GM12865 (cell line): ENCODE measurements around the gene TRAK1.
A peak's percentile ranks its signal among the peaks of the same experiment; 100 is the strongest.

ENCODE experiments used
- DNase-seq: peaks from one replicate; pipeline ENCODE4 v3.0.0; 2010; ENCODE audit warnings: low read depth
- H3K4me3 ChIP-seq: 2 replicates; pipeline ENCODE4 v1.5.1; 2011; ENCODE audit warnings: mild to moderate bottlenecking, low read depth, low read length, control low read depth
- TF ChIP-seq, protein P1 (sequence below): IDR thresholded peaks from 2 replicates; pipeline ENCODE4 v1.5.1; 2011; ENCODE audit warnings: low read length, control low read depth, low read depth, inconsistent platforms; ENCODE audit not compliant: insufficient read depth; ENCODE audit errors: missing control alignments

The TRAK1 gene

DNA sequence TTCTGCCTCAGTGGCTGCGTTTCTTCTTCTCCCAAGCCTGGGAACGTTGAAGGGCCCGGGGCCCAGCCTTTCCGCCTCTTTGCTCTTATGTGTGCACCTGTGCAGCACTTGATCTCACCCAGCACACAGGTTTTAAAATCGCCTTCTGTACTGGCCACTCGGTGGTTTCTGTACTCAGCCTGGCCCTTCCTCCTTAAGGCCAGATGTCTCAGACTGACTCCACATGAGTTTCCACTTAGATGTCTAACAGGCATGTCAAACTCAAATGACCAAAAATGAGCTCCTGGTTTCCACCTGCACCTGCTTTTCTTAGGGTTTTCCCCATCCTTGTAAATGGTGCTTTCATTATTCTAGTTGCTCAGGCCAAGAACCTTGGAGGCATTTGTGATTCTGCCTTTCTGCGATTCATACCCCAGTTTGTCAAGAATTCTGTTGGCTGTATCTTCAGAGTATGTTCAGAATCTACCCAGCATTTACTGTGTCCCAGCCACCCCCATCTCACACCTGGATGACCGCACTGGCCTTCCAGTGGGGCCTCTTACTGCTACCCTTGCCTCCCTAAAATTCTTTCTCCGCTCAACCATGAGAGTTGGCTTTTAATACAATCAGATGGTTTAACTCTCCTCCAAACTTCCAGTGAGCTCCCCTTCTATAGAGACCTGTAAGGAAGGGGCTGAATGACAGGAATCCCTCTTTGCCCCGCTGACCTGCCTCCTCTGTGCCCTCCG is 2.2 kb upstream of the TRAK1 start:
- H3K4me3 ChIP-seq, result no peak overlapping the region
- TF ChIP-seq, protein P1, sequence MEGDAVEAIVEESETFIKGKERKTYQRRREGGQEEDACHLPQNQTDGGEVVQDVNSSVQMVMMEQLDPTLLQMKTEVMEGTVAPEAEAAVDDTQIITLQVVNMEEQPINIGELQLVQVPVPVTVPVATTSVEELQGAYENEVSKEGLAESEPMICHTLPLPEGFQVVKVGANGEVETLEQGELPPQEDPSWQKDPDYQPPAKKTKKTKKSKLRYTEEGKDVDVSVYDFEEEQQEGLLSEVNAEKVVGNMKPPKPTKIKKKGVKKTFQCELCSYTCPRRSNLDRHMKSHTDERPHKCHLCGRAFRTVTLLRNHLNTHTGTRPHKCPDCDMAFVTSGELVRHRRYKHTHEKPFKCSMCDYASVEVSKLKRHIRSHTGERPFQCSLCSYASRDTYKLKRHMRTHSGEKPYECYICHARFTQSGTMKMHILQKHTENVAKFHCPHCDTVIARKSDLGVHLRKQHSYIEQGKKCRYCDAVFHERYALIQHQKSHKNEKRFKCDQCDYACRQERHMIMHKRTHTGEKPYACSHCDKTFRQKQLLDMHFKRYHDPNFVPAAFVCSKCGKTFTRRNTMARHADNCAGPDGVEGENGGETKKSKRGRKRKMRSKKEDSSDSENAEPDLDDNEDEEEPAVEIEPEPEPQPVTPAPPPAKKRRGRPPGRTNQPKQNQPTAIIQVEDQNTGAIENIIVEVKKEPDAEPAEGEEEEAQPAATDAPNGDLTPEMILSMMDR, result no peak
- DNase-seq, result peak; percentile 72

DNA sequence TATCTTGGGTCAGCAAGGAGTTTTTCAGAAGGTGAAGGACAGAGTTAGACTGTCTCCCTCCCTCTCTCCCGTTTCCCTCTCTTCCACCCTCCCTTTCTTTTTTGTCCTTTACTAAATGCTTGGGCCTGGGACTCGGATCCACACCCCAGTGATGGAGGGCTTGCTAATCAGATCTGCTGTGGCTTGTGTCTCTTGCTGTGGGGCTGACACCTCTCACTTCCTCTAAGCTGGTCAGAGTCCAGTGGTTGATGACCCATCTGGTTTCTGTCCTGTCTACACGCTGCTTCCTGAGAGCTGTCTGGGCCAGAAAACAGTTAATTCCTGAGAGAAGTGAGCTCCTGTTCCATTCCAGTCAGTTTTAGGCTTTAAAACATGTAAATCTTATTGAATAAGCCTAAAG is 849 bp downstream of the TRAK1 start:
- H3K4me3 ChIP-seq, result no peak overlapping the region
- TF ChIP-seq, protein P1, result no peak
- peak; percentile 78 for DNase-seq

DNA sequence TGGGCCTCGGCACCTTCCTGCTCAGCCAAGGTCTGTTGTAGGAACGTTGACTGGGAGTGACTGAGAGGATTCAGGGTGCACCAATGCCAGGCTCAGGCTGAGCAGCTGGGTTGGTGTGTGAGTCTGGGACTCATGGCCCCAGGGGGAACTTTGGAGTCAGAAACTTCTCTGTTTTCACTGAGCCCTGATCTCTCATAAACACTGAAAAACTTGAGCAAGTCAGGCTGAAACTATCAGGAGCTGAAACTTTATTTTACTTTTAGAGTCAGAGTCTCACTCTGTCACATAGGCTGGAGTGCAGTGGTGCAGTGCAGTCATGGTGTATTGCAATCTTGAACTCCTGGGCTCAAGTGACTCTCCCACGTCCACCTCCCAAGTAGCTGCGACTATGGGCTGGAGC is 3.0 kb downstream of the TRAK1 start:
- H3K4me3 ChIP-seq, result no peak overlapping the region
- DNase-seq, result peak; percentile 83
- TF ChIP-seq, protein P1, result no peak

DNA sequence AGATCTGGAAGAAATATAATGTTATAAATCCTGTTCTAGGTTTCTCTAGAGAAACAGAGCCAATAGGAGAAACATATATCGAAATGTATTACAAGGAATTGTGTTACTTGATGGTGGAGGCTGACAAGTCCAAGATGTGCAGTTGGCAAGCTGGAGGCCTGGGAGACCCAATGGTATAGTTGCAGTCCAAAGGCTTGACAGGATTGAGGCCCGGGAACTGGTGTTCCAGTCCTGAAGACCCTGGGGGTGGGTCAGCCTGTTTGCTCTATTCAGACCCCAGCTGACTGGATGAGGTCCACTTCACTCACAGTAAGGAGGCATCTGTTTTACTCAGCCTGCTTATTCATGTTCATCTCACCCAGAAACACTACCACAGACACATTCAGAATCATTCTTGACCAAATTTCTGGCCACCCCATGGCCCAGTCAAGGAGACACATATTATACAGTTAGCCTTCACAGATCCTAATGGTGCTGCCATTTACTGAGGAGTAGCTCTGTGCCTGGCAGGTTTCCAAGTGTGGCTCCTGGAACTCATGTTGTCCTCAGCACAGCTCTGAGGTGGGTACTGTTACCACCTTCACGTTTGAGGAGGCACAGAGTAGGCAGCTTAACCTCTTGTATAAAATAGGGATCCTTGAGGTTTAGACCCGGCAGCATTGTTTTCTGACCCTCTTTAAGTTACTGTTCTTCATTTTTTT is 3.7 kb downstream of the TRAK1 start:
- TF ChIP-seq, protein P1, result no peak
- DNase-seq, result no peak
- H3K4me3 ChIP-seq, result no peak overlapping the region

DNA sequence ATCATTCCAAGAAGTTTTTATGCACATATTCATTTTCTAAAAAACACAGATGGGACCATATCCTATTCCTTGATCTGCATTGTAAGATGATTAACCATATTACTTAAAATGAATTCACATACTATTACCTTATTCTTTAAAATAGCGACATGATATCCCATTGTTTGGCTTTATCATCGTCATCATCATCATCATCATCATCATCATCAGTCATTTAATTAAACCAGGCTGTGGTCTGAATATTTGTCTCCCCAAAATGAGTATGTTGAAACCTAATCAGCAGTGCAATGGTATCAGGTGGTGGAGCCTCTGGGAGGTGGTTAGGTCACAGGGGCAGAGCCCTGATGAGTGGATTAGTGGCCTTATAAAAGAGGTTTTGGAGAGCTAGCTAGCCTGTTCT is 4.4 kb downstream of the TRAK1 start:
- no peak for DNase-seq
- TF ChIP-seq, protein P1, result no peak
- no peak overlapping the region for H3K4me3 ChIP-seq

DNA sequence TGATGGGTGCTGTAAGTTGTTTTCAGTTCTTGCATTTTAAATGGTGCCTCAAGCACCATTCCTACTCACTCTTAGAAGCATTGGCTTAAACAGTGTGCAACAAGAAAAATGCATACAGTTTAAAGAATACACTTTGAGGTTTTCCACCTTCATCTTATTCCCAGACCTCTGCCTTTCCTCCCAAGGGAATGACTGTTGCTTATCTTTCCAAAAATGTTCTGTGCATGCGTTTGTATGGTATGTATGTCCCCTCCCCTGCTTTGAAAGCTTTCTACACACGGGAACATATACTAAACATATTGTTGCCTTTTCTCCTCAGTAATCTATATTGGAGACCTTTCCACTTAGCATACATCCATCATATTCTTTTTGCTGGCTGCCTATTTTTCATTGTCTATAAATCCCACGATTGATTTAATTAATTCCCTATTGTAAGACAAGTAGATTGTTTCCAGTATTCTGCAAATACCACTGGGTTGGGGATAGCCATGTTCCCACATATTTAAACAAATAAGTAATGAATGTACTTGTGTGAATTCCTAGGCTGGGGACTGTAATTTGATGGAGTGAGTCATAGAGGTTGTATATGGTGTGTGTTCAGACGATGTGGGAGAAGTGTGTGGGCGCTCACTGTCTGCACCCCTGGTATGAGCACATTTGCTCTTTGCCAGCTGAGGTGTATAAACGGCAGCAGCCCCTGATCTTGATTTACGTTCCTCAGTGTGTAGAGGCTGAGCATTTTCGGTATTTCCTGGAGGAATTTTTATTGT is 5.8 kb downstream of the TRAK1 start:
- TF ChIP-seq, protein P1, result no peak
- H3K4me3 ChIP-seq, result no peak overlapping the region
- no peak for DNase-seq
